ENCODE results near the gene KLHL20. TPM values are rescaled to one million over a fixed set of nuclear protein-coding genes. Genes with fewer than 3 reads are reported as not detected.

KLHL20 gene
- total and polyA plus RNA-seq, 2 of the 8 experiments (the other 6 are each of a cell fraction or from before 2014, with no cell fraction given): 4.9 to 12.3 TPM

DNA sequence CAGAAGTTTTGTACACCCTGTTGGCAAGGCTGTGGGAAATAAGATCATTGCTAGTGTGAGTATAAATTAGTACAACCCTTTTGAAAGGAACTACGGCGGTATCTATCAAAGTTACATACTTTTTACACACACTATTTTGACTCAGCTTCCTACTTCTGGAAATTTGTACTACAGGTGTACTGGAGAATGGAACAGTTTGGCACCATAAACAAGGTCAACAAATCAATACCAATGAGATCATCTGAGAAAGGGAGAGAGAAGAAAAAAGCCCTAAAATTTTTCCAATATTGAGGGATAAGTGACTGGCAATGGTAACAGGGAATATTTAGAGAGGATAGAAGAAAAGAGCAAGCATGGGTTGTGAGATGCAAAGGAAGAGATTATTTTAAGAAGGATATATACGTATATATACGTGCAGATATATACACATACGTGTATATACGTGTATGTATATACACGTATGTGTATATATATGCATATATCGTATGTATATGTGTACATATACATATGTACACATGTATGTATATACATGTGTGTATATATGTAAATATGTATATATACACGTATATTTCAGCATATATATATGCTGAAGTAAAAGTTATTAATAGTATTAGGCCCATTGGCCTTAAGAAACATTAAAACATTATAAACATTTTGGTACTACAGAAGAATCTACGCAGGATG lies 27.6 kb downstream of the KLHL20 start (continued):
- no peak for TF ChIP-seq RNF2 (IDR thresholded peaks at IDR 0.05; ENCODE audit: borderline replicate concordance, low read depth, low read length, missing control alignments, poor library complexity, severe bottlenecking)

Measured in H1 (cell line).